Loucy (cell line): ENCODE measurements around the gene RRH.

ENCODE experiments used
- EZH2phosphoT487 ChIP-seq: fragments of 200-600 bp; IDR thresholded peaks from 2 replicates; pipeline ENCODE4 v1.6.1; 2018; ENCODE audit warnings: antibody characterized with exemption, mild to moderate bottlenecking, moderate library complexity, borderline replicate concordance
- TF ChIP-seq, protein P1 (sequence below): fragments of 200-600 bp; sonication (generic); conservative IDR thresholded peaks from 2 replicates; pipeline ENCODE4 v1.5.1; 2014; ENCODE audit warnings: mild to moderate bottlenecking, antibody characterized with exemption, low read length

GRCh38 chr4:109815151-109816081, 12.4 kb upstream of the RRH start, which contains the start of gene GAR1:
- TF ChIP-seq, protein P1, sequence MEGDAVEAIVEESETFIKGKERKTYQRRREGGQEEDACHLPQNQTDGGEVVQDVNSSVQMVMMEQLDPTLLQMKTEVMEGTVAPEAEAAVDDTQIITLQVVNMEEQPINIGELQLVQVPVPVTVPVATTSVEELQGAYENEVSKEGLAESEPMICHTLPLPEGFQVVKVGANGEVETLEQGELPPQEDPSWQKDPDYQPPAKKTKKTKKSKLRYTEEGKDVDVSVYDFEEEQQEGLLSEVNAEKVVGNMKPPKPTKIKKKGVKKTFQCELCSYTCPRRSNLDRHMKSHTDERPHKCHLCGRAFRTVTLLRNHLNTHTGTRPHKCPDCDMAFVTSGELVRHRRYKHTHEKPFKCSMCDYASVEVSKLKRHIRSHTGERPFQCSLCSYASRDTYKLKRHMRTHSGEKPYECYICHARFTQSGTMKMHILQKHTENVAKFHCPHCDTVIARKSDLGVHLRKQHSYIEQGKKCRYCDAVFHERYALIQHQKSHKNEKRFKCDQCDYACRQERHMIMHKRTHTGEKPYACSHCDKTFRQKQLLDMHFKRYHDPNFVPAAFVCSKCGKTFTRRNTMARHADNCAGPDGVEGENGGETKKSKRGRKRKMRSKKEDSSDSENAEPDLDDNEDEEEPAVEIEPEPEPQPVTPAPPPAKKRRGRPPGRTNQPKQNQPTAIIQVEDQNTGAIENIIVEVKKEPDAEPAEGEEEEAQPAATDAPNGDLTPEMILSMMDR: no peak
- no peak for TF ChIP-seq EZH2phosphoT487
